Measurements from ENCODE around the gene GRIN2C. TPM values are rescaled to one million over a fixed set of nuclear protein-coding genes. Genes with fewer than 3 reads are reported as not detected.

The GRIN2C gene
- total and polyA plus RNA-seq, 2 donors (not counting 1 experiment from before 2014, with no cell fraction given), result 0.03 TPM; not detected in 1

GRCh38 chr17:74903034-74903433, 43.3 kb upstream of the GRIN2C start:
- no peak for ATAC-seq (ENCODE audit: low read depth)
- TF ChIP-seq EZH2 (IDR thresholded peaks at IDR 0.05; ENCODE audit: borderline replicate concordance, insufficient read depth, low read depth, low read length, poor library complexity, severe bottlenecking), result no peak
- TF ChIP-seq, protein P1, sequence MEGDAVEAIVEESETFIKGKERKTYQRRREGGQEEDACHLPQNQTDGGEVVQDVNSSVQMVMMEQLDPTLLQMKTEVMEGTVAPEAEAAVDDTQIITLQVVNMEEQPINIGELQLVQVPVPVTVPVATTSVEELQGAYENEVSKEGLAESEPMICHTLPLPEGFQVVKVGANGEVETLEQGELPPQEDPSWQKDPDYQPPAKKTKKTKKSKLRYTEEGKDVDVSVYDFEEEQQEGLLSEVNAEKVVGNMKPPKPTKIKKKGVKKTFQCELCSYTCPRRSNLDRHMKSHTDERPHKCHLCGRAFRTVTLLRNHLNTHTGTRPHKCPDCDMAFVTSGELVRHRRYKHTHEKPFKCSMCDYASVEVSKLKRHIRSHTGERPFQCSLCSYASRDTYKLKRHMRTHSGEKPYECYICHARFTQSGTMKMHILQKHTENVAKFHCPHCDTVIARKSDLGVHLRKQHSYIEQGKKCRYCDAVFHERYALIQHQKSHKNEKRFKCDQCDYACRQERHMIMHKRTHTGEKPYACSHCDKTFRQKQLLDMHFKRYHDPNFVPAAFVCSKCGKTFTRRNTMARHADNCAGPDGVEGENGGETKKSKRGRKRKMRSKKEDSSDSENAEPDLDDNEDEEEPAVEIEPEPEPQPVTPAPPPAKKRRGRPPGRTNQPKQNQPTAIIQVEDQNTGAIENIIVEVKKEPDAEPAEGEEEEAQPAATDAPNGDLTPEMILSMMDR (IDR thresholded peaks at IDR 0.05), result no peak
- intact Hi-C loops (cut with micrococcal nuclease), result no loop called here
- no peaks in the 10 kb centered on the region for H3K79me2 ChIP-seq (ENCODE audit: control insufficient read depth, insufficient read depth, low read length)
- POLR2A ChIA-PET, result no interaction called here
- H4K20me1 ChIP-seq (ENCODE audit: control insufficient read depth, insufficient read depth, low read length, poor library complexity, severe bottlenecking), result no peaks in the 10 kb centered on the region
- no peaks in the 10 kb centered on the region for H3K9me3 Mint-ChIP-seq (ENCODE audit: insufficient read depth)
- no peak for DNase-seq
- no peak overlapping the region for H3K4me2 ChIP-seq (replicated peaks; ENCODE audit: low read depth, low read length, poor library complexity, severe bottlenecking)
- H3K4me1 Mint-ChIP-seq, result no peaks in the 10 kb centered on the region
- no peak overlapping the region for H3K9ac ChIP-seq (ENCODE audit: low read length)
- no peaks in the 10 kb centered on the region for H3K9me3 ChIP-seq (ENCODE audit: control extremely low read depth in 1 of 3, control insufficient read depth in 2 of 3, insufficient read depth in 1 of 3, low read length in 2 of 3)
- H3K27ac ChIP-seq (ENCODE audit: low read length in 2 of 2), result no peak overlapping the region
- peaks cover 0 to 22% (median 2%) of the 10 kb centered on the region in 4 experiments for H3K27me3 ChIP-seq (replicated peaks in 1 of 4; ENCODE audit: control extremely low read depth in 1 of 4, control insufficient read depth in 3 of 4, insufficient read depth in 4 of 4, low read length in 3 of 4)
- no peak overlapping the region for H3K4me3 ChIP-seq (ENCODE audit: control extremely low read depth in 1 of 5, extremely low read depth in 1 of 5, insufficient read depth in 1 of 5, low read depth in 2 of 5, low read length in 4 of 5)
- H3K36me3 ChIP-seq (replicated peaks in 1 of 2; ENCODE audit: control extremely low read depth in 1 of 2, control insufficient read depth in 1 of 2, extremely low read depth in 1 of 2, insufficient read depth in 2 of 2, low read length in 1 of 2), result no peaks in the 10 kb centered on the region
- no peak overlapping the region for H3K27ac Mint-ChIP-seq
- CTCF ChIA-PET, result no interaction called here
- peaks cover 29% of the 10 kb centered on the region for H3K27me3 Mint-ChIP-seq
- H3K4me3 Mint-ChIP-seq, result no peak overlapping the region
- H3K4me1 ChIP-seq (ENCODE audit: control insufficient read depth in 2 of 2, insufficient read depth in 2 of 2, low read length in 2 of 2), result no peaks in the 10 kb centered on the region
- WGBS (ENCODE audit: insufficient coverage), result 94% methylated on average over 6 of the region's 9 CpGs
- no peak overlapping the region for H2AFZ ChIP-seq (ENCODE audit: insufficient read depth, low read depth, low read length, poor library complexity, severe bottlenecking)

GRCh38 chr17:74901353-74902135, 41.9 kb upstream of the GRIN2C start:
- intact Hi-C loops (cut with micrococcal nuclease), result no loop called here
- CTCF ChIA-PET, result no interaction called here

More at GRCh38 chr17:74901353-74902135, 41.9 kb upstream of the GRIN2C start:
- peaks cover 30% of the 10 kb centered on the region for H3K27me3 Mint-ChIP-seq
- H3K4me1 Mint-ChIP-seq, result no peaks in the 10 kb centered on the region
- Histone ChIP-seq H3K4me2 (replicated peaks; ENCODE audit: low read depth, low read length, poor library complexity, severe bottlenecking) (no peak overlapping the region), H2AFZ (ENCODE audit: insufficient read depth, low read depth, low read length, poor library complexity, severe bottlenecking) (no peak overlapping the region), H3K79me2 (ENCODE audit: control insufficient read depth, insufficient read depth, low read length) (no peaks in the 10 kb centered on the region), H3K9ac (ENCODE audit: low read length) (no peak overlapping the region), H3K36me3 (replicated peaks in 1 of 2; ENCODE audit: control extremely low read depth in 1 of 2, control insufficient read depth in 1 of 2, extremely low read depth in 1 of 2, insufficient read depth in 2 of 2, low read length in 1 of 2) (no peaks in the 10 kb centered on the region), H3K4me3 (ENCODE audit: control extremely low read depth in 1 of 5, extremely low read depth in 1 of 5, insufficient read depth in 1 of 5, low read depth in 2 of 5, low read length in 4 of 5) (no peak overlapping the region), H3K27ac (ENCODE audit: low read length in 2 of 2) (no peak overlapping the region), H4K20me1 (ENCODE audit: control insufficient read depth, insufficient read depth, low read length, poor library complexity, severe bottlenecking) (no peaks in the 10 kb centered on the region), H3K9me3 (ENCODE audit: control extremely low read depth in 1 of 3, control insufficient read depth in 2 of 3, insufficient read depth in 1 of 3, low read length in 2 of 3) (no peaks in the 10 kb centered on the region), H3K27me3 (replicated peaks in 1 of 4; ENCODE audit: control extremely low read depth in 1 of 4, control insufficient read depth in 3 of 4, insufficient read depth in 4 of 4, low read length in 3 of 4) (peaks cover 0 to 23% (median 2%) of the 10 kb centered on the region in 4 experiments), H3K4me1 (ENCODE audit: control insufficient read depth in 2 of 2, insufficient read depth in 2 of 2, low read length in 2 of 2) (no peaks in the 10 kb centered on the region)
- POLR2A ChIA-PET, result no interaction called here
- H3K27ac Mint-ChIP-seq, result no peak overlapping the region
- DNase-seq, result no peak
- no peaks in the 10 kb centered on the region for H3K9me3 Mint-ChIP-seq (ENCODE audit: insufficient read depth)
- H3K4me3 Mint-ChIP-seq, result no peak overlapping the region
- no peak for ATAC-seq (ENCODE audit: low read depth)
- 55% methylated on average over 6 of the region's 14 CpGs for WGBS (ENCODE audit: insufficient coverage)
- no peak for TF ChIP-seq EZH2 (IDR thresholded peaks at IDR 0.05; ENCODE audit: borderline replicate concordance, insufficient read depth, low read depth, low read length, poor library complexity, severe bottlenecking)
- TF ChIP-seq, protein P1 (IDR thresholded peaks at IDR 0.05), result no peak
